HG02840 (cell line): ENCODE data around the gene SYT2.

Experiments
- ATAC-seq: cut with Tn5 transposase; IDR thresholded peaks from one replicate; pipeline ENCODE4 v1.9.1; 2021; ENCODE audit warnings: mild to moderate bottlenecking, moderate library complexity, moderate number of reproducible peaks; ENCODE audit not compliant: unreplicated experiment, low FRiP score

SYT2 gene

GRCh38 chr1:202706851-202707250 is 3.4 kb downstream of the SYT2 start:
- ATAC-seq = no peak

GRCh38 chr1:202704601-202705000 is 5.7 kb downstream of the SYT2 start:
- no peak for ATAC-seq

GRCh38 chr1:202703191-202703590 is 7.1 kb downstream of the SYT2 start:
- no peak for ATAC-seq

- no peak for ATAC-seq
These were observed 8.2 kb downstream of the SYT2 start for GRCh38 chr1:202702088-202702487.

GRCh38 chr1:202701200-202701599 is 9.1 kb downstream of the SYT2 start:
- no peak for ATAC-seq

- ATAC-seq = no peak
These were observed 10.2 kb downstream of the SYT2 start for GRCh38 chr1:202700061-202700460.

- no peak for ATAC-seq
These were observed 12.0 kb downstream of the SYT2 start for GRCh38 chr1:202698276-202698675.

GRCh38 chr1:202697038-202697437 is 13.2 kb downstream of the SYT2 start:
- no peak for ATAC-seq

GRCh38 chr1:202694314-202694713 is 15.9 kb downstream of the SYT2 start:
- no peak for ATAC-seq

- no peak for ATAC-seq
These were observed 17.2 kb downstream of the SYT2 start for GRCh38 chr1:202692959-202693555.

GRCh38 chr1:202691816-202692215 is 18.4 kb downstream of the SYT2 start:
- ATAC-seq = no peak

GRCh38 chr1:202689493-202690342 is 20.5 kb downstream of the SYT2 start:
- no peak for ATAC-seq

- ATAC-seq = no peak
These were observed 21.2 kb downstream of the SYT2 start for GRCh38 chr1:202689082-202689481.

- no peak for ATAC-seq
These were observed 21.9 kb downstream of the SYT2 start for GRCh38 chr1:202688401-202688800.

GRCh38 chr1:202687798-202688197 is 22.5 kb downstream of the SYT2 start:
- no peak for ATAC-seq

- ATAC-seq = no peak
These were observed 22.9 kb downstream of the SYT2 start for GRCh38 chr1:202687370-202687769.

GRCh38 chr1:202685641-202686040 is 24.6 kb downstream of the SYT2 start:
- no peak for ATAC-seq

- ATAC-seq = no peak
These were observed 25.5 kb downstream of the SYT2 start for GRCh38 chr1:202684716-202685115.

GRCh38 chr1:202683029-202683428 is 27.2 kb downstream of the SYT2 start:
- ATAC-seq = no peak

- ATAC-seq = no peak
These were observed 27.8 kb downstream of the SYT2 start for GRCh38 chr1:202682477-202682876.

- no peak for ATAC-seq
These were observed 28.4 kb downstream of the SYT2 start for GRCh38 chr1:202681736-202682420.
